ENCODE results near the gene PLCB4. TPM values are rescaled to one million over a fixed set of nuclear protein-coding genes. Genes with fewer than 3 reads are reported as not detected.

PLCB4 gene
- total RNA-seq, 6 experiments from 2014 or later, result 71.8 to 95.7 (median 79.1) TPM

DNA sequence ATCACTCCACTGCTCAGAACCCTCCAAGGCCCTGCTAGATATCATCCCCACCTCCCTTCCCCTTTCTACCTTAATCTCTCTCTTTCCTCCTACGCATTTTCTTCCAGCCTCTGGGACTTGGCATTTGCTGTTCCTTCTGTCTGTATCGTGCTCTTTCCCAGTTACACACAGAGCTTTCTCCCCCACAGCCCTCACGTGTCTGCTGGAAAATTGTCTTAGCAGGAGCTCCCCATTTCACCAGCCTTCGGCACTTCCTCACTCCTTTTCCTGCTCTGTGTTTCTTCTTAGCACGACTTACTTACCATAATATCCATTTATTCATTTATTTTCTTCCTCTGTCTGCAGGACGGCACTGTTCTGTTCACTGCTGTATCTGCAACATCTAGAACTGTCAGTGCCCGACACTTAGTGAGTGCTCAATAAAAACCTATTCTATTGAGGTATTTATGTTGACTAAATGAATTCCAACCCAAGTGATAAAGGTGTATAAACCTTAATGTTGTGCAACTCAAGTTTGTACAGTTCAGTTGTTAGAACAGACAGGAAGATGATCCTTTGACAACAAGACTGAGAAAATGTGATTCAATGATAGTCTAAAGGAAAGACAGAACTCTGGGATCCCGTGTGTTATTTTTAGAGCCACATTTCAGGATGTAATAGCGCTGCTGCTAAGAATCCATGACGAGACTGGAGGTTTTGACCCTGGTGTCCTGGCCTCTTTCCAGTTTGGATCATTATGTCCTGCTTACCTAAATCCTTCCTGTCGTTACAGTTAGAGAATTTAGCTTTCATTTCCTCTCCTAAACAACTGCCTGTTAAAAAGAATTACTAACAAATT lies 275.4 kb downstream of the PLCB4 start:
- Mint-ChIP-seq H3K36me3 (ENCODE audit: low read depth) (peaks cover 43% of the 10 kb centered on the region), H3K4me1 (ENCODE audit: low read depth) (peaks cover 67% of the 10 kb centered on the region), H3K4me3 (peak overlapping the region; percentile 14), H3K9me3 (no peaks in the 10 kb centered on the region), H3K27ac (peak overlapping the region; percentile 69), H3K27me3 (ENCODE audit: insufficient read depth) (no peaks in the 10 kb centered on the region; the same call in none of the 2 replicates)
- peak; percentile 65 for DNase-seq
- TF ChIP-seq, protein P1, sequence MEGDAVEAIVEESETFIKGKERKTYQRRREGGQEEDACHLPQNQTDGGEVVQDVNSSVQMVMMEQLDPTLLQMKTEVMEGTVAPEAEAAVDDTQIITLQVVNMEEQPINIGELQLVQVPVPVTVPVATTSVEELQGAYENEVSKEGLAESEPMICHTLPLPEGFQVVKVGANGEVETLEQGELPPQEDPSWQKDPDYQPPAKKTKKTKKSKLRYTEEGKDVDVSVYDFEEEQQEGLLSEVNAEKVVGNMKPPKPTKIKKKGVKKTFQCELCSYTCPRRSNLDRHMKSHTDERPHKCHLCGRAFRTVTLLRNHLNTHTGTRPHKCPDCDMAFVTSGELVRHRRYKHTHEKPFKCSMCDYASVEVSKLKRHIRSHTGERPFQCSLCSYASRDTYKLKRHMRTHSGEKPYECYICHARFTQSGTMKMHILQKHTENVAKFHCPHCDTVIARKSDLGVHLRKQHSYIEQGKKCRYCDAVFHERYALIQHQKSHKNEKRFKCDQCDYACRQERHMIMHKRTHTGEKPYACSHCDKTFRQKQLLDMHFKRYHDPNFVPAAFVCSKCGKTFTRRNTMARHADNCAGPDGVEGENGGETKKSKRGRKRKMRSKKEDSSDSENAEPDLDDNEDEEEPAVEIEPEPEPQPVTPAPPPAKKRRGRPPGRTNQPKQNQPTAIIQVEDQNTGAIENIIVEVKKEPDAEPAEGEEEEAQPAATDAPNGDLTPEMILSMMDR (IDR thresholded peaks at IDR 0.05), result no peak

- peaks cover 21% of the 10 kb centered on the region for H3K36me3 Mint-ChIP-seq (ENCODE audit: low read depth)
- no peaks in the 10 kb centered on the region for H3K9me3 Mint-ChIP-seq
- DNase-seq, result no peak
- TF ChIP-seq, protein P1 (IDR thresholded peaks at IDR 0.05), result no peak
- no peak overlapping the region for H3K4me3 Mint-ChIP-seq
- no peak overlapping the region for H3K27ac Mint-ChIP-seq
- H3K4me1 Mint-ChIP-seq (ENCODE audit: low read depth), result peaks cover 59% of the 10 kb centered on the region
- no peaks in the 10 kb centered on the region; the same call in none of the 2 replicates for H3K27me3 Mint-ChIP-seq (ENCODE audit: insufficient read depth)
These were observed 279.4 kb downstream of the PLCB4 start for GRCh38 chr20:9348316-9348715.

DNA sequence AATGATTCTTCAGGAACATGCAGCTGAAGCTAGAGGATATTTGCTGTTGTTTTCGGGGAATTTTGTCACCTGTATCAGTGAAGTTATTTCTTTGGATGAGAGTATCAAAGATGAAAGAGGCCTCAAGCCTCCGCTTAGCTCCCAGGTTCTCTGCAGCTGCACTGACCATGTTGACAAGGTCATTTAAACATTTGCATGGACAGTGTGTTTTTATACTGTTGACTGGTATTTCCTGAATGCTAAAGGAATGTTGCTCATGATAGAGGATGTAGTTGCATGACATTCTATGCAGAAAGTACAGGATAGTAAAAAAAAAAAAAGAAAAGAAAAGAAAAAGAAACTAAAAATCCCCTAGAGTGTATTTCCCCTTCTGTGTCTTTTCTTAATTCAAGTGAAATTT lies 279.9 kb downstream of the PLCB4 start:
- Mint-ChIP-seq H3K4me3 (no peak overlapping the region; the same call in 1 of the 2 replicates), H3K36me3 (ENCODE audit: low read depth) (peaks cover 17% of the 10 kb centered on the region), H3K27me3 (ENCODE audit: insufficient read depth) (no peaks in the 10 kb centered on the region; the same call in none of the 2 replicates), H3K4me1 (ENCODE audit: low read depth) (peaks cover 59% of the 10 kb centered on the region), H3K27ac (peak overlapping the region; percentile 48; the same call in 1 of the 2 replicates), H3K9me3 (no peaks in the 10 kb centered on the region)
- TF ChIP-seq, protein P1 (IDR thresholded peaks at IDR 0.05), result no peak
- no peak for DNase-seq

DNA sequence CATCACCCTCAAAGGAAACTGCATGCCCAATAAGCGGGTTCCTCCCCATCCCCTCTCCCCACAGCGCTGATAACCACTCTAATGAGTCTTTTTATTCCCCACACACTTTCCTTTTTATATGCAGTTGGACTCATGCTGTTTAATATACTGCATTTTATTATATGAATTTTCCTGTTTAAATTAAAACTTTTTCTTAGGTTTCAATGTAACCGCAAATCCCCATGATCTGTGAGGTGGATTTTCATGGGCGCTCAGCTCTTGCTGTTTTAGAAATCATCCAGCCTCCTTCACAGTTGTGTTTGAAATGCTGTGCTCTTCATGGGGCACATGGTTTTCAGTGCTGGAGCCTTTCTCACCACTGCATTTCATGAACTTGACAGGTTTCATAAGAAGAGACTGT lies 280.4 kb downstream of the PLCB4 start:
- Mint-ChIP-seq H3K4me3 (no peak overlapping the region), H3K9me3 (no peaks in the 10 kb centered on the region), H3K27ac (peak overlapping the region; percentile 48; the same call in 1 of the 2 replicates), H3K27me3 (ENCODE audit: insufficient read depth) (no peaks in the 10 kb centered on the region; the same call in none of the 2 replicates), H3K4me1 (ENCODE audit: low read depth) (peaks cover 56% of the 10 kb centered on the region), H3K36me3 (ENCODE audit: low read depth) (peaks cover 12% of the 10 kb centered on the region)
- TF ChIP-seq, protein P1 (IDR thresholded peaks at IDR 0.05), result no peak
- no peak for DNase-seq

GRCh38 chr20:9352739-9353138 lies 283.9 kb downstream of the PLCB4 start:
- Mint-ChIP-seq H3K9me3 (no peaks in the 10 kb centered on the region), H3K27me3 (ENCODE audit: insufficient read depth) (no peaks in the 10 kb centered on the region; the same call in 1 of the 2 replicates), H3K27ac (no peak overlapping the region), H3K4me1 (ENCODE audit: low read depth) (peaks cover 30% of the 10 kb centered on the region), H3K36me3 (ENCODE audit: low read depth) (peaks cover 10% of the 10 kb centered on the region; the same call in 1 of the 2 replicates), H3K4me3 (no peak overlapping the region)
- TF ChIP-seq, protein P1 (IDR thresholded peaks at IDR 0.05), result no peak
- DNase-seq, result no peak

All from HFFc6 (cell line).